ENCODE measurements around the gene NSUN6.
"Not testable (repeated sequence)": the region's sequence is repeated elsewhere in the genome, so short reads cannot be mapped to it uniquely, and the experiment has no call there.

Gene NSUN6

DNA sequence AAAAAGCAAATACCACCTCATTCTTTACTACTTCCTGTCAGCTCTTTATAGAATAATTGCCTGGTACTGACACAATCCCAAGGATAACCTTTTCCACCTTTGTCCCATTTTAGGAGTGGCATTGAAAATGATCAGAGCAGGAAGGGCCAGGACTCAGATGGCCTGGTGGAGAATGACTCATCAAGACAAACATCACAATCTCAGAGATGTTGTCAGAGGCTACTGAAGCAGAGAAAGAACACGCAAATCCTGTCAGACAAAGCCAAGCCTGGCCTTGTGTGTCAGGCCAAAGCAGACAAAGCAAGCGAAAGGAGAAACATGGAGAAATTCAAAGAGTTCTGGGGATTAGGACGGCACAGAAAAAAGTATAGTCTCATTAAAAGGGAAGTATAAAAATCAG lies 40.9 kb downstream of the NSUN6 start:
- peak; percentile 91 for DNase-seq (ENCODE audit: low read depth)

GRCh38 chr10:18608596-18608995 lies 42.8 kb downstream of the NSUN6 start:
- DNase-seq (ENCODE audit: low read depth) = no peak

GRCh38 chr10:18607503-18608378 lies 43.6 kb downstream of the NSUN6 start:
- peak; percentile 80 for DNase-seq (ENCODE audit: low read depth)

DNA sequence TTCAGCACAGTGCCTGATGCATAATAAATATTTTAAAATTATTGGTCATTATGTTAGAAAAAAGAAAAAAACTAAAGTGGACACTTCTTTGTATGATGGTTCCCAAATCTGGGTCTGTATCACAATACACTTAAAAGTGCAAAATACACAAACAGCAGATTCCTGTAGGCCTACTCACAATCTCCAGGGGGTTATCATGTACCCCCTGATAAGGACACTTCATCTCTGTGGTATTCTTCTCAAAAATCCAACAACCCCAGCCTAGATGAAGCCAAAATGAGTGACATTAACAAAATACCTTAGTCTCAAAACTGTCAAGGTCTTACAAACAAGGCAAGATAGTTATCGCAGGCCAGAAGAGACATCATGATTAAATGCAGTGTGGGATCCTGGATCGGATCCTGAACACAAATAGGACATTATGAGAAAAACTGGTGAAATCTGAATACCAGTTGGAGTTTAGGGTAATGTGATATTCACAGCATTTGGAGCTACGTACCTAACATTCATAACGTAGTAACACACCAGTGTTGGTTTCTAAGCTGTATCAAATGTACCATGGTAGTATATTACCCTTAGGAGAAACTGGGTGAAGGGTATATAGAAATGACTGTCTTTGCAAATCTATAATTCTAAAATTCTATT lies 45.2 kb downstream of the NSUN6 start:
- DNase-seq (ENCODE audit: low read depth) = no peak

- DNase-seq (ENCODE audit: low read depth) = no peak
Measured at GRCh38 chr10:18601321-18601720, 50.1 kb downstream of the NSUN6 start.

DNA sequence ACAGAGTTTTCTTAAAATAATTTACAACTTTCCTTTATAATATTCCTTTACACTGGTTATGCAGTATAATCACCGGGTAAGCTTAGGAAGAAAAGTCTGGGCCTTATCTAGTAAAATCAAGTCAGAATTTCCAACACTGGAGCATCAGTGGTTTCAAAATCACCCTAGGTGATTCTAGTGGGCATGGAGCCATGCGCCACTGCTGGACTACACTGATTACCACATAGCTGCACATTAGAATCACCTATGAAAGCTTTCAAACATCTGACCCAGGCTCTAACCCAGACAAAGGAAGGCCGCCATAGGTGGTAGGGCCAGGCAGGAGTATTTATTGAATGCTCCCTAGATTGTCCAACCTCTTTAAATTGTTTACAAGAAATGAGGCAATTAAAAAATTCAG lies 52.0 kb downstream of the NSUN6 start:
- no peak for DNase-seq (ENCODE audit: low read depth)

DNA sequence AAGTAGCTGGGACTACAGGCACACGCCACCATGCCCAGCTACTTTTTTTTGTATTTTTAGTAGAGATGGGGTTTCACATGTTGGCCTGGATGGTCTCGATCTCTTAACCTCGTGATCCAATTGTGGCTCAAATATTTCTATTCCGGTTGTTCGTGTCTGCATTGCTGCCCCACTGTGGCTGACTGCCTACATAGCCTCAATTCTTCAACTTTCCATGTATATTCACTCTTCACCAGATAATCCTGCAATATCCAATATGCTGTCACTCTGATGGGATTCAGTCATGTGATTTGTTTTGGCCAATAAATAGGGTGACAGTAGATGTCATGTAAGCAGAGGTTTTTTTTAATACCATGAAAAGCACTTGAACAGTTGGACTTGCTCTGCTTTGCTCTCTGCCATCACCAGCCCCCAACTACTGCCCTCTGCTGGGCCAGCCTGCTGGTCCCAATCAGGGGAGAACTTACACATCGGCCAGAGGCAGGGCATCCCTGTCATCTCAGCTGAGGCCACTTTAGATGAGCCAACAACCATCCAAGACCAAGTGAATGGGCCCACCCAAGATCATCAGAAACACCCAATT lies 56.7 kb downstream of the NSUN6 start:
- DNase-seq (ENCODE audit: low read depth) = no peak

- not testable (repeated sequence) for DNase-seq (ENCODE audit: low read depth)
Measured at GRCh38 chr10:18591141-18591540, 60.2 kb downstream of the NSUN6 start.

- not testable (repeated sequence) for DNase-seq (ENCODE audit: low read depth)
Measured at GRCh38 chr10:18586637-18587036, 64.8 kb downstream of the NSUN6 start.

DNA sequence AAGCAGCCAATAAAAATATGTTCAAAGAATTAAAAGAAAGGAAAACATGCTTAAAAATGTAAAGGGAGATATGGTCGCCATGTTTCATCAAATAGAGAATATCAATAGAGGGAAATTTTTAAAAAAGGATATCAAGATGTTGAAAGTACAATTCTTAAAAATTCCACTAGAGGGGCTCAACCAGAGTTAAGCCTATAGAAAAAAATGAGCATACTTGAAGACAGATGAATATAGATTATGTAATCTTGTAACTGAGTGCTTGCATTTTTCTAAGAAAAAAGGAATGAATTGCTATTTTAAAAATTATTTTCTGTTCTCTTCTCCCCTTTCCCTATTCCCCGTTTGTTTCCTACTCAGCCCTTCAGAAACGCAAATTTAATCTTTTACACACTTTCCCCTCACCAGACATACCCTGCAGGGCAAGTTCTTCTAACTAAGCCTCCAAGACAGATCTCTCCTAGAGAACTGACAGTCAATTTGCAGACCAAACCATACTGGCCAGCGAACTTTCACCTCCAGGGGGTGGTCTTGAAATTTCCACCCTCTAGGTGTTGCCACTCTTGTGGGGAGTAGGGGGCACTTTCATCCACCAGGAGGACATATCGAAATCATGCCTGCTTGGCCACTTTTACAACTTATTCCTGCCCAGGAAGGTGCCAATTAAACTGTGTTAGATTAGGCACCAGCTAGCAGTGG lies 67.7 kb downstream of the NSUN6 start:
- DNase-seq (ENCODE audit: low read depth) = peak; percentile 26

GRCh38 chr10:18582803-18583202 lies 68.6 kb downstream of the NSUN6 start:
- peak; percentile 51 for DNase-seq (ENCODE audit: low read depth)

DNA sequence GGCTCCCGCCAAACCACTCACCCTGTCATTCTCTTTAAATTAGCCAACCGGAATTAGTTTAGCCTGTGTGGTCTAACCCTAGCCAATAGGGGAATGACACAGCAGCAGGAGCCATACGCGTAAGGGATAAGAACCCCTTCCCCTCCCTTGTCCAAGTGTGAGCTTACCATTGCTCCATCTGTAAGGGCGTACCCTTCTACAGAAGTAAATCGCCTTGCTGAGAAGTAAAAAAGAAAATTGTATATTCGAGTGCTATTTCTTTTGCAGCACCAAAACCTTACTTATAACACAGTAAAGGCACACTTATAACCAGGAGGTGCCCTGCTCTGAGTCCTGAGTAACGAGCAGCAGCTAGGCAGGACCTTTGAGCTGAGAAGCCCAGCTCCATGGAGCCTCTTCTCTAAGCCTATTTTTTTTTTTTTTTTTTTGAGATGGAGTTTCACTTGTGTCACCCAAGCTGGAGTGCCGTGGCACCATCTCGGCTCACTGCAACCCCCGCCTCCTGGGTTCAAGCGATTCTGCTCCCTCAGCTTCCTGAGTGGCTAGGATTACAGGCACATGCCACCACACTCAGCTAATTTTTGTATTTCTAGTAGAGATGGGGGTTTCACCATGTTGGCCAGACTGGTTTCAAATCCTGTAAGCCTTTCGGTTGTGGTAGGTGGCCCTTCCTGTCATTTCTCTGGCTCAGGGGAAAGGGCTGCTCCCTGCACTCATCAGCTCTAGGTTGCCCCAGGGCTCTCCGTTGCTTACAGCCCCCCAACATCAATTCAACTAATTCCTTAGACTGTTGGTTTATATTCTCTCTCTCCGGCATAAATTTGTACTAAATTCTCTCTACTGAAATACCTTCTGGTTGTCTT lies 73.3 kb downstream of the NSUN6 start:
- no peak for DNase-seq (ENCODE audit: low read depth)

GRCh38 chr10:18576586-18576985 lies 74.8 kb downstream of the NSUN6 start:
- no peak for DNase-seq (ENCODE audit: low read depth)

GRCh38 chr10:18572959-18573561 lies 78.3 kb downstream of the NSUN6 start:
- no peak for DNase-seq (ENCODE audit: low read depth)

DNA sequence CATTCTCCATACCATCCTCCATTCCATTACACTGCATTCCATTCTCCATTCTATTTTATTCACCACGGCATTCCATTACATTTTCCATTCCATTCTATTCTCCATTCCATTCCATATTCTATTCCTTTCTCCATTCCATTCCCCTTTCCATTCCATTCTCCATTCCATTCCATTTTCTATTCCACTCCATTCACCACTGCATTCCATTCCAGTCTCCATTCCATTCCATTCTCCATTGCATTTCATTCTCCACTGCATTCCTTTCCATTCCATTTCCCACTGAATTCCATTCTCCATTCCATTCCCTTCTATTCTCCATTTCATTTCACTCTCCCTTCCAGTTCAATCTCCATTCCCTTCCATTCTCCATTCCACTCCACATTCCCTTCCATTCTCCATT lies 79.6 kb downstream of the NSUN6 start:
- DNase-seq (ENCODE audit: low read depth) = no peak

DNA sequence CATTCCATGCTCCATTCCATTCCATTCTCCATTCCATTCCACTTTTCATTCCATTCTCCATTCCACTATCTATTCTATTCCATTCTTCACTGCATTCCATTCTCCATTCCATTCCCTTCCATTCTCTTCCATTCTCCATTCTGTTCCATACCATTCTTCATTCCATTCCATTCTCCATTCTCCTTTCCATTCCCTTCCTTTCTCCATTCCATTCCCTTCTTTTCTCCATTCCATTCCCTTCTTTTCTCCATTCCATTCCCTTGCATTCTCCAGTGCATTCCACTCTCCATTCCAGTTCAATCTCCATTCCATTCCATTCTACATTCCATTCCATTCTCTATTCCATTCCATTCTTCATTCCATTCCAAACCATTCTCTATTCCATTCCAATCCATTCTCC lies 80.3 kb downstream of the NSUN6 start:
- DNase-seq (ENCODE audit: low read depth) = no peak

DNA sequence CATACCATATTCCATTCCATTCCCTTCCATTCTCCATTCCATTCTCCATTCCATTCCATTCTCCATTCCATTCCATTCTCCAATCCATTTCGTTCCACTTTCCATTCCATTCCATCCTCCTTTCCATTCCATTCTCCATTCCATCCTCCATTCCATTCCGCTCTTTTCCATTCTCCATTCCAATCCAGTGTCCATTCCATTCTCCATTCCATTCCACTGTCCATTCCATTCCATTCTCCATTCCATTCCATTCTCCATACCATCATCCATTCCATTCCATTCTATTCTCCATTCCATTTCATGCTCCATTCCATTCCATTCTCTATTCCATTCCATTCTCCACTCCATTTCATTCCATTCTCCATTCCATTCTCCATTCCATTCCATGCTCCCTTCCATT lies 81.0 kb downstream of the NSUN6 start:
- DNase-seq (ENCODE audit: low read depth) = not testable (repeated sequence)

DNA sequence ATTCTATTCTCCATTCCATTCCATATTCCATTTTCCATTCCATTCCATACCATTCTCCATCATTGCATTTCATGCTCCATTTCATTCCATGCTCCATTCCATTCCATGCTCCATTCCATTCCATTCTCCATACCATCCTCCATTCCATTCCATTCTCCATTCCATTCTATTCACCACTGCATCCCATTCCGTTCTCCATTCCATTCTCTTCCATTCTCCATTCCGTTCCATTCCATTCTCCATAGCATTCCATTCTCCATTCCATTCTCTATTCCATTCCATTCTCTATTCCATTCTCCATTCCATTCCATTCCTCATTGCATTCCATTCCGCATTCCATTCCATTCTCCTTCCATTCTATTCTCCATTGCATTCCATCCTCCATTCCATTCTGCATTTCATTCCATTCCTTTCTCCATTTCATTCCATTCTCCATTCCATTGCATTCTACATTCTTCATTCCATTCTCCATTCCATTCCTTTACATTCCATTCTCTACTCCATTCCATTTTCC lies 84.0 kb downstream of the NSUN6 start:
- DNase-seq (ENCODE audit: low read depth) = no peak

DNA sequence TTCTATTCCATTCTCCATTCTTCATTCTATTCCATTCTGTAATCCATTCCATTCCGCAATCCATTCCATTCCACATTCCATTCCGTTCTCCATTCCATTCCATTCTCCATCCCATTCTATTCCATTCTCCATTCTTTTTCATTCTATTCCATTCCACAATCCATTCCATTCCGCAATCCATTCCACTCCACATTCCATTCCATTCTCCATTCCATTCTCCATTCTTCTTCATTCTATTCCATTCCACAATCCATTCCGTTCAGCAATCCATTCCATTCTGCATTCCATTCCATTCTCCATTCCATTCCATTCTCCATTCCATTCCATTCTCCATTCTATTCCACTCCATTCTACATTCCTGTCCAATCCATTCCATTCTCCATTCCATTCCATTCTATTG lies 85.2 kb downstream of the NSUN6 start:
- peak; percentile 3 for DNase-seq (ENCODE audit: low read depth)

DNA sequence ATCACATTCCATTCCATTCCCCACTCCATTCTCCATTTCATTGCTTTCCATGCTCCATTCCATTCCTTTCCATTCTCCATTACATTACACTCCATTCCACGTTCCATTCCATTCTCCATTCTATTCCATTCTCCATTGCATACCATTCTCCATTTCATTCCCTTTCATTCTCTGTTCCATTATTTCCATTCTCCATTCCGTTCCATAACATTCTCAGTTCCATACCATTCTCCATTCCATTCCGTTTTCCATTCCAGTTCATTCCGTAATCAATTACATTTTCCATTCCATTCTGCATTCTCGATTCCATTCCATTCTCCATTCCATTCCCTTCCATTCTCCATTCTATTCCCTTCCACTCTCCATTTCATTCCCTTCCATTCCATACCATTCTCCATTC lies 86.4 kb downstream of the NSUN6 start:
- DNase-seq (ENCODE audit: low read depth) = no peak
